Neural cell (in vitro differentiated cells): ENCODE results near the gene STS.

Source experiments
- TF ChIP-seq, protein P1 (sequence below): IDR thresholded peaks from 2 replicates; pipeline ENCODE4 v1.6.1; 2012; ENCODE audit warnings: borderline replicate concordance
- TF ChIP-seq, protein P2 (sequence below): fragments of 450-650 bp; IDR thresholded peaks from 2 replicates; pipeline ENCODE4 v1.5.1; 2014; ENCODE audit warnings: antibody characterized with exemption, mild to moderate bottlenecking, moderate library complexity; ENCODE audit not compliant: poor library complexity, severe bottlenecking

DNA sequence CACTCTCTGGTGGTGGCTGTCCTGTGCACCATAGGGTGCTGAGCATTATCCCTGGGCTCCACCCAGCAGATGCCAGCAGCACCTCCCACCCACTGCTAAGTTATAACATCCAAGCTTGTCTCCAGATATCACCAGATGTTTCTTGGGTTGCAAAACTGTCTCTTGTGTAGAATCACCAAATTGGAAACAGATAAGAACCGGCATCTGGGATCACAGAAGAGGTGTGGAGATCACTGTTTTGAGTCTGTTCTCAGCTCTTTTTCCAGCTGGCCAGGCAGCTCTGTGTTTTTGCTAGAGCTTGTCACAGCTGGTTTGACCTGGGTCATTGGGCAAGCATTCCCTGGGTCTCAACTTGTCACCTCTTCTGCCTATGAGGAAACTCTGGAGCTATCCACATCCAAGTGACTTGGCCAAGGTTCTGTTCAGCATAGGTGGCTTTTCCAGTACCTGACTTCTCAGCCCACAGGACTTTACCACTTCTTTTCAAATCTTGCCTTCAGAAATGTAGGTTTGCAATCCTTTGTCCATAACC, 15.7 kb downstream of the STS start:
- TF ChIP-seq, protein P1, sequence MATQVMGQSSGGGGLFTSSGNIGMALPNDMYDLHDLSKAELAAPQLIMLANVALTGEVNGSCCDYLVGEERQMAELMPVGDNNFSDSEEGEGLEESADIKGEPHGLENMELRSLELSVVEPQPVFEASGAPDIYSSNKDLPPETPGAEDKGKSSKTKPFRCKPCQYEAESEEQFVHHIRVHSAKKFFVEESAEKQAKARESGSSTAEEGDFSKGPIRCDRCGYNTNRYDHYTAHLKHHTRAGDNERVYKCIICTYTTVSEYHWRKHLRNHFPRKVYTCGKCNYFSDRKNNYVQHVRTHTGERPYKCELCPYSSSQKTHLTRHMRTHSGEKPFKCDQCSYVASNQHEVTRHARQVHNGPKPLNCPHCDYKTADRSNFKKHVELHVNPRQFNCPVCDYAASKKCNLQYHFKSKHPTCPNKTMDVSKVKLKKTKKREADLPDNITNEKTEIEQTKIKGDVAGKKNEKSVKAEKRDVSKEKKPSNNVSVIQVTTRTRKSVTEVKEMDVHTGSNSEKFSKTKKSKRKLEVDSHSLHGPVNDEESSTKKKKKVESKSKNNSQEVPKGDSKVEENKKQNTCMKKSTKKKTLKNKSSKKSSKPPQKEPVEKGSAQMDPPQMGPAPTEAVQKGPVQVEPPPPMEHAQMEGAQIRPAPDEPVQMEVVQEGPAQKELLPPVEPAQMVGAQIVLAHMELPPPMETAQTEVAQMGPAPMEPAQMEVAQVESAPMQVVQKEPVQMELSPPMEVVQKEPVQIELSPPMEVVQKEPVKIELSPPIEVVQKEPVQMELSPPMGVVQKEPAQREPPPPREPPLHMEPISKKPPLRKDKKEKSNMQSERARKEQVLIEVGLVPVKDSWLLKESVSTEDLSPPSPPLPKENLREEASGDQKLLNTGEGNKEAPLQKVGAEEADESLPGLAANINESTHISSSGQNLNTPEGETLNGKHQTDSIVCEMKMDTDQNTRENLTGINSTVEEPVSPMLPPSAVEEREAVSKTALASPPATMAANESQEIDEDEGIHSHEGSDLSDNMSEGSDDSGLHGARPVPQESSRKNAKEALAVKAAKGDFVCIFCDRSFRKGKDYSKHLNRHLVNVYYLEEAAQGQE = no peak
- TF ChIP-seq, protein P2, sequence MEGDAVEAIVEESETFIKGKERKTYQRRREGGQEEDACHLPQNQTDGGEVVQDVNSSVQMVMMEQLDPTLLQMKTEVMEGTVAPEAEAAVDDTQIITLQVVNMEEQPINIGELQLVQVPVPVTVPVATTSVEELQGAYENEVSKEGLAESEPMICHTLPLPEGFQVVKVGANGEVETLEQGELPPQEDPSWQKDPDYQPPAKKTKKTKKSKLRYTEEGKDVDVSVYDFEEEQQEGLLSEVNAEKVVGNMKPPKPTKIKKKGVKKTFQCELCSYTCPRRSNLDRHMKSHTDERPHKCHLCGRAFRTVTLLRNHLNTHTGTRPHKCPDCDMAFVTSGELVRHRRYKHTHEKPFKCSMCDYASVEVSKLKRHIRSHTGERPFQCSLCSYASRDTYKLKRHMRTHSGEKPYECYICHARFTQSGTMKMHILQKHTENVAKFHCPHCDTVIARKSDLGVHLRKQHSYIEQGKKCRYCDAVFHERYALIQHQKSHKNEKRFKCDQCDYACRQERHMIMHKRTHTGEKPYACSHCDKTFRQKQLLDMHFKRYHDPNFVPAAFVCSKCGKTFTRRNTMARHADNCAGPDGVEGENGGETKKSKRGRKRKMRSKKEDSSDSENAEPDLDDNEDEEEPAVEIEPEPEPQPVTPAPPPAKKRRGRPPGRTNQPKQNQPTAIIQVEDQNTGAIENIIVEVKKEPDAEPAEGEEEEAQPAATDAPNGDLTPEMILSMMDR = no peak
